Vagina (tissue), 2 donors: ENCODE measurements around the gene GNAZ. TPM values are rescaled to one million over a fixed set of nuclear protein-coding genes. Genes with fewer than 3 reads are reported as not detected.

Experiments
- DNase-seq, 2 donors: peaks; one replicate each; pipeline ENCODE4 v3.0.0-alpha.2; 2017; ENCODE audit errors: extremely low spot score in 2 of 2
- H3K27ac ChIP-seq: fragments of 200-600 bp; sonication (generic); one replicate; pipeline ENCODE4 v1.5.1; 2019
- H3K27me3 ChIP-seq: fragments of 200-600 bp; sonication (generic); one replicate; pipeline ENCODE4 v1.5.1; 2019
- H3K36me3 ChIP-seq, 2 donors: fragments of 200-600 bp; sonication (generic); one replicate each; pipeline ENCODE4 v1.5.1; 2017 to 2019
- H3K4me1 ChIP-seq: fragments of 200-600 bp; sonication (generic); one replicate; pipeline ENCODE4 v1.5.1; 2019
- H3K4me3 ChIP-seq, 2 donors: fragments of 200-600 bp; sonication (generic); 1 replicate in 1 of 2; 2 replicates in 1 of 2; pipeline ENCODE4 v1.5.1; 2016 to 2019
- H3K9me3 ChIP-seq: fragments of 200-600 bp; sonication (generic); one replicate; pipeline ENCODE4 v1.5.1; 2019
- POLR2A ChIP-seq, 2 donors: fragments of 450-650 bp; IDR thresholded peaks; one replicate each; pipeline ENCODE4 v1.6.1; 2017; ENCODE audit warnings: antibody characterized with exemption in 2 of 2, mild to moderate bottlenecking in 2 of 2, moderate library complexity in 2 of 2
- POLR2AphosphoS5 ChIP-seq, 2 donors: sonication (generic); formaldehyde crosslinking; IDR thresholded peaks; one replicate each; pipeline ENCODE4 v1.9.0; 2017; ENCODE audit warnings: antibody characterized with exemption in 2 of 2, mild to moderate bottlenecking in 2 of 2, low read depth in 1 of 2; ENCODE audit not compliant: insufficient read depth in 1 of 2
- intact Hi-C: fragments of 100-400 bp; cut with DNase I; formaldehyde crosslinking; loops from one replicate; pipeline ENCODE4 v1.15.1; 2023
- total RNA-seq: library from RNA; depleted of rRNA; stranded (reverse); fragments of >200 nt; gene quantifications from one replicate; pipeline ENCODE4 v1.2.3, GENCODE V29; 2016
- TF ChIP-seq, protein P1 (sequence below), 3 experiments: fragments of 450-650 bp in 2 of 3; fragments of 200-600 bp in 1 of 3; sonication (generic) in 1 of 3; IDR thresholded peaks; one replicate each; pipeline ENCODE4 v1.5.1; 2017 to 2019; ENCODE audit warnings: antibody characterized with exemption in 3 of 3, mild to moderate bottlenecking in 2 of 3, moderate library complexity in 2 of 3

The GNAZ gene
- total RNA-seq, 1 donor from 2014 or later, result 11.3 TPM

DNA sequence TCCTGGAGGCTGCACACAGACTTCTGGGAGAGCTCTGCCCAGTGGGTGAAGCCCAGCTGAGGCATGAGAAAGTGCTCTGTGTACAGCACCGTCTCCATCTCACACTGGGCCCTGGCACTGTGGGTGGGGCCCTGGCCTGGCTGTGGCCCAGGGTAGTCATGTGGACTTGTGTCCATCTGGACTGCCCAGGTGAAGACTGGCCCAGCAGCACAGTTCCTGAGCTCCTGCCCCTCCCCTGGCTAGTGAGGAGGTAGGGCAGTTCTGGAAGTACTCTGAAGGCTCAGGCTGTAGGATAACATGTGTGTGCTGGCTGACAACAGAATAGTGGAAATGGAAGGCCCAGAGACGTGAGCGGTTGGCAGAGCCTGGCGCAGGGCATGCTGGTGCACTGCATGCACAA is 36.0 kb downstream of the GNAZ start:
- Histone ChIP-seq H3K9me3 (no peaks in the 10 kb centered on the region), H3K27ac (no peak overlapping the region), H3K4me3 (no peak overlapping the region), H3K36me3 (no peaks in the 10 kb centered on the region), H3K27me3 (no peaks in the 10 kb centered on the region), H3K4me1 (no peaks in the 10 kb centered on the region)
- intact Hi-C loops, result no loop called here
- TF ChIP-seq, protein P1, sequence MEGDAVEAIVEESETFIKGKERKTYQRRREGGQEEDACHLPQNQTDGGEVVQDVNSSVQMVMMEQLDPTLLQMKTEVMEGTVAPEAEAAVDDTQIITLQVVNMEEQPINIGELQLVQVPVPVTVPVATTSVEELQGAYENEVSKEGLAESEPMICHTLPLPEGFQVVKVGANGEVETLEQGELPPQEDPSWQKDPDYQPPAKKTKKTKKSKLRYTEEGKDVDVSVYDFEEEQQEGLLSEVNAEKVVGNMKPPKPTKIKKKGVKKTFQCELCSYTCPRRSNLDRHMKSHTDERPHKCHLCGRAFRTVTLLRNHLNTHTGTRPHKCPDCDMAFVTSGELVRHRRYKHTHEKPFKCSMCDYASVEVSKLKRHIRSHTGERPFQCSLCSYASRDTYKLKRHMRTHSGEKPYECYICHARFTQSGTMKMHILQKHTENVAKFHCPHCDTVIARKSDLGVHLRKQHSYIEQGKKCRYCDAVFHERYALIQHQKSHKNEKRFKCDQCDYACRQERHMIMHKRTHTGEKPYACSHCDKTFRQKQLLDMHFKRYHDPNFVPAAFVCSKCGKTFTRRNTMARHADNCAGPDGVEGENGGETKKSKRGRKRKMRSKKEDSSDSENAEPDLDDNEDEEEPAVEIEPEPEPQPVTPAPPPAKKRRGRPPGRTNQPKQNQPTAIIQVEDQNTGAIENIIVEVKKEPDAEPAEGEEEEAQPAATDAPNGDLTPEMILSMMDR (IDR thresholded peaks at IDR 0.05), result no peak
- TF ChIP-seq POLR2AphosphoS5 (IDR thresholded peaks at IDR 0.05; ENCODE audit: insufficient read depth in 1 of 2, low read depth in 1 of 2) (no peak), POLR2A (IDR thresholded peaks at IDR 0.05) (no peak)
- DNase-seq, result no peak

DNA sequence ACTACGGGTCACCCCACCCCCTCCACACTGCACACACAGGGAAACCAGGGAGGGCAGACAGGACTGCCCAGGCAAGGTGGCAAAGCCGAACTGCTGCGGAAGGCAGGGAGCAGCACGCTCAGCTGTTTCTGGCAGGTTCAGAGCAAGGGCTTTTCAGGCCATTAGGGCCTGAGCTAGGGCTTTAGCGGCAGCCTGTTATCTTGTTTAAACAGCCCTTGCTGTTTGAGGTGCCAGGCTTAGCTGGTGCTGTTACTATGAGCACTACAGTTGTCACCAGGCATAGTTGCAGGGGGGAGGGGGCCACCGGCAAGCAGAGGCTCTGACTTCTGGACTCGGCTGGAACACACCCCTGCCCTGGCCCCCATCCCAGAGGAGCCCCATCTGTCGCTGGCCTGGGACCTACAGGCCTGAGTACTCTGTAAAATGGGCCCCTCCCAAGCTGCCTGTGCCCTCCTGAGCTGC is 36.6 kb downstream of the GNAZ start:
- Histone ChIP-seq H3K9me3 (no peaks in the 10 kb centered on the region), H3K27ac (no peak overlapping the region), H3K4me3 (no peak overlapping the region), H3K4me1 (no peaks in the 10 kb centered on the region), H3K27me3 (no peaks in the 10 kb centered on the region), H3K36me3 (no peaks in the 10 kb centered on the region)
- TF ChIP-seq POLR2AphosphoS5 (IDR thresholded peaks at IDR 0.05; ENCODE audit: insufficient read depth in 1 of 2, low read depth in 1 of 2) (no peak), POLR2A (IDR thresholded peaks at IDR 0.05) (no peak)
- TF ChIP-seq, protein P1 (IDR thresholded peaks at IDR 0.05), result no peak
- DNase-seq, result no peak
- intact Hi-C loops, result no loop called here

DNA sequence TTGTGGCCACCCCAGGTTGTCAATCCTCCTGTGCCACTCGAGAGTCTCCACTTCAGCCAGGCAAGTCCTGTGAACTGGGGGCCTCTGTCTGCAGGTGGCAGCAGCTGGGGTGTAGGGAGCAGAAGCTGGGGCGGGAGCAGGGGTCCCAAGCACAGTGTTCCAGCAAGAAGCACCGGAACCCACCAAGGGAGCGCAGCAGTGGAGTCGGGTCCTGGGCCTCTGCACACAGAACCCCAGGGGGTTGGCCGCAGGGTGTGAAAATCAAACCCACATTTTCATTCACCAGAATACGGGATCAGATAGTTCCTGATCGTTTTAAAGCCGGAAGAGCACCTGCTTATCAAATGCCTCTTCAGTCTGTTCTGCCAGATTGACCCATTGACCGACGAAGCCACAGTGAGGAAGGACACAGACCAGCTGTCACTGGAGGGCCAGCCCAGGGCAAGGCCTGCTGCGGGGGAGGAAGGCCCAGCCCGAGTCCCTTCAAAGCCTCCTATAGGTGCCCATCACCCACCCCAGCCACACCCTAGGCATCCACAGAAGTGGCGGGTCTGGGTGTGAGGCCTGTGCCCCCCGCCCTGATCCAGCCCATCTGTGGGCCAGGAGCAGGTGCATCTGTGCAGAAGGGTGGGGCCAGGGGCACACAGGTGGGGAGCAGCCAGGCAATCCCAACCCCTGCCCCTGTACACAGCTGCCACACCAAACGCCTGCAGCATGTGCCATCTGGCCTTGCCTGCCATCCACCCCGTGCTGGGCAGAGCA is 37.3 kb downstream of the GNAZ start:
- no peaks in the 10 kb centered on the region for H3K27me3 ChIP-seq
- no peak overlapping the region for H3K27ac ChIP-seq
- DNase-seq, result no peak
- TF ChIP-seq, protein P1 (IDR thresholded peaks at IDR 0.05), result no peak
- TF ChIP-seq POLR2A (IDR thresholded peaks at IDR 0.05) (no peak), POLR2AphosphoS5 (IDR thresholded peaks at IDR 0.05; ENCODE audit: insufficient read depth in 1 of 2, low read depth in 1 of 2) (no peak)
- H3K9me3 ChIP-seq, result no peaks in the 10 kb centered on the region
- no peak overlapping the region for H3K4me3 ChIP-seq
- intact Hi-C loops, result no loop called here
- no peaks in the 10 kb centered on the region for H3K4me1 ChIP-seq
- no peaks in the 10 kb centered on the region for H3K36me3 ChIP-seq

DNA sequence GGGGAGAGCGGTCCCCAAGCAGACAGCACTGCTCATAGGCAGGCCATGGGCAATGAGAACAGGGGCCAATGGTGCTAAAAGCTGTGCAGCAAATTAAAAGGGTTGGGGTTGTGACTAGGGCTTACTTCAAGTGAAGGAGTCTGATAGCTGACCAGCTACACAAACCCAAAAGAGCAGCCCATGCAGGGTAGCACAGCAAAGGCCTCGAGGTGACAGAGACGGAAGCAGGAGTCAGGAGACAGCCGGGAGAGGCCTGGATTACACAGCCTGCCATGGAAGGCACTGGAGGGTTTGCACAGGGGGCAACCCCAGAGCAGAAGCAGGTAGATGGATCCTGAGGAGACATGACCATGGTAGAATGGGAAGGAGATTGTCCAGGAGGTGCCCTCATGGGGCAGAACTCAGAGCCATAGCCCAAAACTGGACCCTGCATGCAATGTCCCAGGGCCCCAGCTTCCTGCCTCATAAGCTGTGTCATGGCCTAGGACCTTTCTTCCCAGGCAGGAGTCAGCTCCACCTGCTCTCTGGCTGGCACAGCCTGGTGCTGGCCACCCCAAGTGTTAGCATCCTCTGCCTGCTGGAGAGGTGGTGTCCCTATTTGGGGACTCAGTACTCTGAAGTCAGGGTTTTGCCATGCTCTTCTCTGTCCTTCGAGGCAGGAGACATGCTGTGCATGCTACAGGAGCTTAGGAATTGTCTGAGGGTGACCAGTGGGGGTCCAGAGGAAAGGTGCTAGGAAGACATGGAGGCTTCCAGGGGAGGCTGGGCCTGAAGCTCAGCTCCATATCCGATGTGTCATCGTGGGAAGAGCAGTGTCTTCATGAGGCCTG is 38.1 kb downstream of the GNAZ start:
- Histone ChIP-seq H3K4me1 (no peaks in the 10 kb centered on the region), H3K36me3 (no peaks in the 10 kb centered on the region), H3K4me3 (no peak overlapping the region), H3K9me3 (no peaks in the 10 kb centered on the region), H3K27me3 (no peaks in the 10 kb centered on the region), H3K27ac (no peak overlapping the region)
- no peak for DNase-seq
- no peak for TF ChIP-seq POLR2AphosphoS5 (IDR thresholded peaks at IDR 0.05; ENCODE audit: insufficient read depth in 1 of 2, low read depth in 1 of 2)
- TF ChIP-seq, protein P1 (IDR thresholded peaks at IDR 0.05), result no peak
- TF ChIP-seq POLR2A (IDR thresholded peaks at IDR 0.05), result no peak
- intact Hi-C loops, result no loop called here

DNA sequence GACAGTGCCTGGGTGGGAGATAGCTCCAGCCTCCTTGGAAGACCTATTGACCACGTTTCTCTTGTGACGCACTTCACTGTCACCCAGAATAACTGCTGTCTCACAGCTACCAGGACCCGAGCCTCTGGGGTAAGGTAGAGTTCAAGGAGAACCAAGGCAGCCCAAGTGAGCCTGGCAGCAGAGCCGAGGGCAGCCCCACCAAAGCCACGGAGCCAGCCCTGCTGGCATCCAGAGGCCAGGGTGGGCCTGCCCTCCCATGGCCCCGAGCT is 38.7 kb downstream of the GNAZ start:
- TF ChIP-seq, protein P1 (IDR thresholded peaks at IDR 0.05), result no peak
- TF ChIP-seq POLR2AphosphoS5 (IDR thresholded peaks at IDR 0.05; ENCODE audit: insufficient read depth in 1 of 2, low read depth in 1 of 2), result no peak
- TF ChIP-seq POLR2A (IDR thresholded peaks at IDR 0.05), result no peak
- intact Hi-C loops, result no loop called here

More for the DNA sequence above, 38.7 kb downstream of the GNAZ start:
- no peaks in the 10 kb centered on the region for H3K27me3 ChIP-seq
- H3K4me3 ChIP-seq, result no peak overlapping the region
- no peak overlapping the region for H3K27ac ChIP-seq
- H3K36me3 ChIP-seq, result no peaks in the 10 kb centered on the region
- no peaks in the 10 kb centered on the region for H3K9me3 ChIP-seq
- no peaks in the 10 kb centered on the region for H3K4me1 ChIP-seq
- DNase-seq, result no peak
